OCI-LY7 (cell line): ENCODE data around the gene PPP4C. TPM values are rescaled to one million over a fixed set of nuclear protein-coding genes. Genes with fewer than 3 reads are reported as not detected.

ENCODE experiments used
- BruUV-seq: library from RNA; stranded (reverse); fragments of 400-500 nt; replicated peaks from 2 replicates; lab custom pipeline; 2021; lab: Mats Ljungman, UMichigan
- CTCF ChIA-PET: fragments of 300-600 bp; sonication (Branson Sonifier 250); formaldehyde crosslinking; loops from one replicate; lab custom pipeline; 2022; ENCODE audit warnings: antibody characterized with exemption; ENCODE audit not compliant: unreplicated experiment; lab: Charles Lee
- POLR2A ChIA-PET: fragments of 300-600 bp; sonication (Branson Sonifier 250); formaldehyde crosslinking; loops from one replicate; lab custom pipeline; 2022; ENCODE audit warnings: antibody characterized with exemption; lab: Charles Lee
- DNase-seq: peaks from one replicate; pipeline ENCODE4 v3.0.0-alpha.2; 2015; ENCODE audit warnings: low spot score
- H2AFZ ChIP-seq: fragments of 200-600 bp; sonication (generic), shearing (Covaris generic); 2 replicates; pipeline ENCODE4 v1.6.1; 2014; ENCODE audit warnings: mild to moderate bottlenecking, antibody characterized with exemption, low read length, moderate library complexity
- H3K27ac ChIP-seq: fragments of 200-600 bp; sonication (generic); 2 replicates; pipeline ENCODE4 v1.5.1; 2014; ENCODE audit warnings: mixed run types, low read depth, mild to moderate bottlenecking, moderate library complexity, low read length, inconsistent platforms; ENCODE audit not compliant: poor library complexity, severe bottlenecking
- H3K36me3 ChIP-seq: fragments of 200-600 bp; sonication (generic); 2 replicates; pipeline ENCODE4 v1.6.1; 2014; ENCODE audit warnings: mild to moderate bottlenecking, antibody characterized with exemption, low read length, moderate library complexity, mixed read lengths; ENCODE audit not compliant: insufficient read depth
- H3K4me1 ChIP-seq: fragments of 200-600 bp; sonication (generic); 2 replicates; pipeline ENCODE4 v1.5.1; 2014; ENCODE audit warnings: mild to moderate bottlenecking, low read length; ENCODE audit not compliant: insufficient read depth, poor library complexity, severe bottlenecking
- H3K4me2 ChIP-seq: fragments of 200-600 bp; sonication (generic); 2 replicates; pipeline ENCODE4 v1.6.1; 2014; ENCODE audit warnings: mild to moderate bottlenecking, low read length
- H3K4me3 ChIP-seq: fragments of 200-600 bp; sonication (generic); 2 replicates; pipeline ENCODE4 v1.5.1; 2014; ENCODE audit warnings: mild to moderate bottlenecking, low read depth, low read length; ENCODE audit not compliant: poor library complexity, severe bottlenecking
- H3K79me2 ChIP-seq: fragments of 200-600 bp; sonication (generic); 2 replicates; pipeline ENCODE4 v1.6.1; 2016; ENCODE audit warnings: low read depth, mild to moderate bottlenecking, low read length, moderate library complexity, mixed read lengths; ENCODE audit not compliant: insufficient read depth
- H3K9me2 ChIP-seq: fragments of 200-600 bp; sonication (generic); 2 replicates; pipeline ENCODE4 v1.6.1; 2016; ENCODE audit warnings: mild to moderate bottlenecking, low read length, mixed read lengths; ENCODE audit not compliant: insufficient read depth
- H3K9me3 ChIP-seq: fragments of 200-600 bp; sonication (generic); 2 replicates; pipeline ENCODE4 v1.6.1; 2014; ENCODE audit warnings: mild to moderate bottlenecking, mixed run types, low read length, mixed read lengths
- H4K20me1 ChIP-seq: fragments of 200-600 bp; sonication (generic); 2 replicates; pipeline ENCODE4 v1.6.1; 2014; ENCODE audit warnings: mild to moderate bottlenecking, antibody characterized with exemption, low read length, moderate library complexity, mixed read lengths; ENCODE audit not compliant: insufficient read depth
- EZH2phosphoT487 ChIP-seq: fragments of 200-600 bp; sonication (generic); IDR thresholded peaks from 2 replicates; pipeline ENCODE4 v1.6.1; 2018; ENCODE audit warnings: low read depth, borderline replicate concordance, mild to moderate bottlenecking, mixed run types, antibody characterized with exemption, low read length, moderate library complexity, mixed read lengths
- intact Hi-C: fragments of 100-400 bp; cut with micrococcal nuclease; formaldehyde crosslinking; loops from one replicate; pipeline ENCODE4 v1.10.0; 2022; ENCODE audit not compliant: unreplicated experiment
- total RNA-seq, 2 experiments: library from RNA; depleted of rRNA in 1 of 2; stranded (reverse); fragments of >200 nt in 1 of 2; shearing (Covaris generic) in 1 of 2; gene quantifications; 2 replicates each; pipeline ENCODE4 v1.2.3, GENCODE V29; 2014 to 2022
- TF ChIP-seq, protein P1 (sequence below): fragments of 200-600 bp; sonication (generic); conservative IDR thresholded peaks from 2 replicates; pipeline ENCODE4 v1.5.1; 2014; ENCODE audit warnings: mild to moderate bottlenecking, antibody characterized with exemption, low read length, moderate library complexity, mixed read lengths

Gene PPP4C
- total RNA-seq, 2 experiments from 2014 or later: 124 to 144 TPM

DNA sequence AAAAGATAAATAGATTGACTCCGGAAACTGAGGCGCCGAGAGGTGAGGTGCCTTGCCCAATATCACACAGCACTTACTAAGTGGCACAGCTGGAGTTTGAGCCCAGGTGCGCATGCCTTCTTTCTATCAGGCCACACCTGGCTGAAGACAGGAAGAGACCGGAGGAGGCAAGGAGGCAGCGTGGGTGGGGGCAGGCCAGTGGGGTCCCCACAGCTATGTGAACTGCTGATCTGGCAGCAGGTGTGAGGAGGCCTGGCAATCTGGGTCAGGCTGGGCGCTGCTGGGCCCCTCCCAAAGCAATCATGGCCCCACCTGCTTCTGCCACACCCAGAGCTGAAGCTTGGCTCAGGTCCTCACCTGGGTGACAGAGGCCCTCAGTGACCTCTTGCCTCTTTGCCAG, 39.4 kb downstream of the PPP4C start:
- Histone ChIP-seq H3K79me2 (no peaks in the 10 kb centered on the region), H3K27ac (no peak overlapping the region), H4K20me1 (no peaks in the 10 kb centered on the region), H3K4me2 (0 out of 2 replicates have a peak overlapping the region, but pooled peaks have one; percentile 2), H2AFZ (no peak overlapping the region), H3K9me3 (no peaks in the 10 kb centered on the region), H3K36me3 (no peaks in the 10 kb centered on the region), H3K9me2 (no peaks in the 10 kb centered on the region), H3K4me1 (peaks cover 17% of the 10 kb centered on the region), H3K4me3 (no peak overlapping the region)
- intact Hi-C loops: no loop called here
- BruUV-seq: no TSS peak
- peak; percentile 49 for DNase-seq
- TF ChIP-seq EZH2phosphoT487: no peak
- CTCF ChIA-PET: no interaction called here
- POLR2A ChIA-PET: interaction anchor here (0.7 to 1.1 kb wide), 4 partner anchors 8 to 514 kb away, joined by 3 to 5 read pairs (median 3); partner anchors contain the start of gene MAPK3

DNA sequence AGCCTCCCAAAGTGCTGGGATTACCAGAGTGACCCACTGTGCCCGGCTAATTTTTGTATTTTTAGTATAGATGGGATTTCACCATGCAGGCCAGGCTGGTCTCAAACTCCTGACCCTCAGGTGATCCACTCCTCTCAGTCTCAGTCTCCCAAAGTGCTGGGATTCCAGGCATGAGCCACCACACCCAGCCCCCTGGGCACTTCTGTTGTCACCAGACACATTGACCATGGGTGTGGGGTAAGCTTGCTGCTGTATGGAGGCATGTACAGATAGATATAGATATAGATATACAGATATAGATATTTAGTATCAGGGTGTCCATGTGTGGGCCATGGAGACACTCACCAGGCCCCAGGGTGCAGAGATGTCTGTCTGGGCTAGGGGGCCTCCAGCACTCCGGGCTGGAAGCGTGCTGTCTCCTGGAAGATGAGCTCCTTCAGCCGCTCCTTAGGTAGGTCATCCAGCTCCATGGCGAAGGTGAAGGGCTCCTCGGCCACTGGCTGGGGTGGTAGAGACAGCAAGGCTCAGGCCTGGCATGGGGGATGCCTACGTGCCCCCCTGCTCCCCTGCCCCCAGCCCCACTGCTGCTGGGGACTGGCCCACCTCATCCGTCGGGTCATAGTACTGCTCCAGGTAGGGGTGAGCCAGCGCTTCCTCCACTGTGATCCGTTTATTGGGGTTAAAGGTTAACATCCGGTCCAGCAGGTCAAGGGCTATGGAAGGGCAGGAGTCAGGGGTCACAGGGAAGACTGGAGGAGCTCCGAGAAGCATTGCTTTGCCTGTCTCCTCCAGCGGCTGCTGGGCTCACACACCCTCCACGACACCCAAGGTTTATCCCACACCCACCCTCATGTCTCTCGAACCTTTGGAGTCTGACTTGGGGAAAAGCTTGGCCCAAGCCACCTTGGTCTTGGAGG, 40.8 kb downstream of the PPP4C start:
- no TSS peak for BruUV-seq
- Histone ChIP-seq H3K9me2 (no peaks in the 10 kb centered on the region), H3K79me2 (no peaks in the 10 kb centered on the region), H3K9me3 (no peaks in the 10 kb centered on the region), H4K20me1 (no peaks in the 10 kb centered on the region), H3K4me2 (no peak overlapping the region), H3K27ac (no peak overlapping the region), H3K36me3 (no peaks in the 10 kb centered on the region), H3K4me1 (peaks cover 20% of the 10 kb centered on the region), H3K4me3 (no peak overlapping the region), H2AFZ (no peak overlapping the region)
- intact Hi-C loops: no loop called here
- TF ChIP-seq, protein P1, sequence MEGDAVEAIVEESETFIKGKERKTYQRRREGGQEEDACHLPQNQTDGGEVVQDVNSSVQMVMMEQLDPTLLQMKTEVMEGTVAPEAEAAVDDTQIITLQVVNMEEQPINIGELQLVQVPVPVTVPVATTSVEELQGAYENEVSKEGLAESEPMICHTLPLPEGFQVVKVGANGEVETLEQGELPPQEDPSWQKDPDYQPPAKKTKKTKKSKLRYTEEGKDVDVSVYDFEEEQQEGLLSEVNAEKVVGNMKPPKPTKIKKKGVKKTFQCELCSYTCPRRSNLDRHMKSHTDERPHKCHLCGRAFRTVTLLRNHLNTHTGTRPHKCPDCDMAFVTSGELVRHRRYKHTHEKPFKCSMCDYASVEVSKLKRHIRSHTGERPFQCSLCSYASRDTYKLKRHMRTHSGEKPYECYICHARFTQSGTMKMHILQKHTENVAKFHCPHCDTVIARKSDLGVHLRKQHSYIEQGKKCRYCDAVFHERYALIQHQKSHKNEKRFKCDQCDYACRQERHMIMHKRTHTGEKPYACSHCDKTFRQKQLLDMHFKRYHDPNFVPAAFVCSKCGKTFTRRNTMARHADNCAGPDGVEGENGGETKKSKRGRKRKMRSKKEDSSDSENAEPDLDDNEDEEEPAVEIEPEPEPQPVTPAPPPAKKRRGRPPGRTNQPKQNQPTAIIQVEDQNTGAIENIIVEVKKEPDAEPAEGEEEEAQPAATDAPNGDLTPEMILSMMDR: no peak
- no peak for TF ChIP-seq EZH2phosphoT487
- ChIA-PET CTCF (interaction anchor here (0.6 kb wide), 1 partner anchor 1147 kb away, joined by 3 read pairs; no protein-coding TSS in a partner anchor), POLR2A (no interaction called here)
- no peak for DNase-seq

DNA sequence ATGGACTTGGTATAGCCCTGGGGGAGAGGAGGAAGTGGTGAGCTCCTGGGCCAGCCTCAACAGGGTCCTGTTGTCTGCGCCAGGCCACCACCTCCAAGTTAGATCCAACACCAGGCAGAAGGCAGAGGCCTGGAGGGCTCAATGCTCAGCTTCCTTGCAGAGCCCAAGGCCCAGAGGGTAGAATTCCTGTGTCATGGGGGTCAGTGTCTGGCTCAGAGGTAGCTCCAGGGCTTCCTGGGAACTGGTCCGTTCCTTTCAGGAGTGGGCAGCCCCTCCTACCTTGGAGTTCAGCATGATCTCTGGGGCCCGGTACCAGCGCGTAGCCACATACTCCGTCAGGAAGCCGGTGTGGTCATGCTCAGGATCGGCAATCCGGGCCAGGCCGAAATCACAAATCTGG, 42.0 kb downstream of the PPP4C start:
- peaks cover 24% of the 10 kb centered on the region for H3K4me1 ChIP-seq
- no peaks in the 10 kb centered on the region for H4K20me1 ChIP-seq
- no peaks in the 10 kb centered on the region for H3K79me2 ChIP-seq
- no peak overlapping the region for H2AFZ ChIP-seq
- H3K36me3 ChIP-seq: no peaks in the 10 kb centered on the region
- TF ChIP-seq, protein P1: no peak
- no peak for TF ChIP-seq EZH2phosphoT487
- H3K9me2 ChIP-seq: no peaks in the 10 kb centered on the region
- no peak overlapping the region for H3K27ac ChIP-seq
- intact Hi-C loops: no loop called here
- H3K4me3 ChIP-seq: no peak overlapping the region
- no TSS peak for BruUV-seq
- CTCF ChIA-PET: no interaction called here
- DNase-seq: no peak
- no peak overlapping the region for H3K4me2 ChIP-seq
- POLR2A ChIA-PET: no interaction called here
- no peaks in the 10 kb centered on the region for H3K9me3 ChIP-seq
